HG03060 (cell line): ENCODE measurements around the gene RARG.

Experiments
- ATAC-seq: cut with Tn5 transposase; IDR thresholded peaks from one replicate; pipeline ENCODE4 v1.9.1; 2021; ENCODE audit warnings: low read depth, moderate number of reproducible peaks; ENCODE audit not compliant: unreplicated experiment

Gene RARG

GRCh38 chr12:53231921-53232645 is at the start of gene RARG:
Gene RARG, minus strand, starts transcription at chr12:53232209. Its CDS starts 4,664 bp downstream, at chr12:53227545.
- no peak for ATAC-seq

DNA sequence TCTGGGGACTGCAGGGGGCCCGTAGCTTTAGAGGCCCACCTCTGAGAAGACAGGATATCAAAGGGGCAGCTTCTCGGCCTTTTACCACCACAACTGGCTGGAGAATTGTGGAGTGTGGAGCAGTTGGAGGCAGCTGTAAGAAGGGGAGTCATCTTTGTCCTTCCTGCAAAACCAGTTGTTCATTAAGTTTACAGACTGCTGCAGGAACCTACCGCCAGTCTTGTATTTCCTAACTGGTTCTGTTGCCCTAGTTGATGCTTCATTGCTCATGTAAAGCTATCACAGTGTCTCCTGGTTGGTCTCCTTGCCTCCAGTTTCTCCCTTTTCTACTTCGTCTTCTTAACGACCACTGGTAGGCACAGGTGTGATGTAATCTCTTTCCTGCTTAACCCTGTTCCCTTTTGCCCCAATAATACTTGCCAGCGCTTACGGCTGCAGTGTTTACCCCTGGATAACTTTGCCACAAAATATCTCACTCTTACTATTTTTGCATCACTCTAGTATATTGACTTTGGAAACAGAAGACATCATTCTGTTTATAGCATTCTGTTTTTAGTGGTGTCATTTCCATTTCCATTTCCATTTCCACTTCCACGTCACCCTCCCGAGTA is 48.0 kb upstream of the RARG start:
- ATAC-seq: no peak

DNA sequence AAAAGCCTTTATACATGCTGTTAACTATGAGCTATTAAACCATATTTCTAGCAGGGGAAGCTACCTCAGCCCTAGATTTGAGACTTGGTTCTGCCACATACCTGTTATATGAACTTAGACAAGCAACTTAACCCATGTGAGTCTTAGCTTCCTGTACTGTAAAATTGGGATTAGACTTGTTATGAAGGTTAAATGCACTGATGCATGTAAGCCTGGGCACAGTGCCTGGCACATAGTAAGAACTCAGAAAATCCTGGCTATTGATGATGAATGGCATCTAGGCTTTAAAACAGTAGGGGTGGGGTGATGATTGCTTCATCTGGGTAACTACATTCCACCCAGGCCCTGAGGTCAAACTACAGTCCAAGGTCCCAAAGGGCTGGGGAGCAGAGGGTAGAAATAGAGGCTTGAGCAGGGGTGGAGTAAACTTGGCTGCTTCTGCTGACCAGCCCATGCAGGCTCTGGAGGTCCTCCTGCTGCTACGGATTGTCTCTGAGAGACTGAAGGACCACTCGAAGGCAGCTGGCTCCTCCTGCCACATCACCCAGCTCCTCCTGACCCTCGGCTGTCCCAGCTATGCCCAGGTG is 47.4 kb upstream of the RARG start:
- no peak for ATAC-seq

DNA sequence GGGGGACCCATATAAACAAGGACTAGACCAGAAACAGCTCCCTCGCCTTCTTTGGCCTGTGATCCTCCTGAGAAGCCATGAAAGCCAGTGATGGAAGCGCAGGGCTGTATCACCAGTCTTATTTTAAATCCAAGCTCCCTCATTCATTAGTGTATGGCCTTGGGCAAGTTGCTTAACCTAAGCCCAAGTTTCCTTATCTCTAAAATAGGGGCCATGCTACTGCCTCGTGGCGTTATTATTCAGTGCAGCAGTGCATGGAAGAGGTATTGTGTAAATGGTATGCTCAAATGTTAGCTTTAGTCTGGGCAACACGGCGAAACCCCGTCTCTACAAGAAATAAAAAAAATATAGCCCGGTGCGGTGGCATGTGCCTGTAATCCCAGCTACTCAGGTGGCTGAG is 46.0 kb upstream of the RARG start:
- ATAC-seq: no peak

DNA sequence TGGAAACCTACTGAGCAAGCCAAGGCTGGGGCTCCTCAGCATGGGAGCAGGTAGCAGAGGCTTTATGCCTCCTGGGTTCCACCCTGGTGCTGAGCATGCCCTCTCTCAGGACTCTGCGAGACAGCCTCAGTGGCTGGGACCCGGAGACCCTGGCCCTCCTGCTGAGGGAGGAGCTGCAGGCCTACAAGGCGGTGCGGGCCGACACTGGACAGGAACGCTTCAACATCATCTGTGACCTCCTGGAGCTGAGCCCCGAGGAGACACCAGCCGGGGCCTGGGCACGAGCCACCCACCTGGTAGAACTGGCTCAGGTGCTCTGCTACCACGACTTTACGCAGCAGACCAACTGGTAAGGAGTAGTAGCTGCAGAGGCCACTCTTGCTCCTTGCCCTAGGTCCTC is 44.5 kb upstream of the RARG start:
- ATAC-seq: no peak

DNA sequence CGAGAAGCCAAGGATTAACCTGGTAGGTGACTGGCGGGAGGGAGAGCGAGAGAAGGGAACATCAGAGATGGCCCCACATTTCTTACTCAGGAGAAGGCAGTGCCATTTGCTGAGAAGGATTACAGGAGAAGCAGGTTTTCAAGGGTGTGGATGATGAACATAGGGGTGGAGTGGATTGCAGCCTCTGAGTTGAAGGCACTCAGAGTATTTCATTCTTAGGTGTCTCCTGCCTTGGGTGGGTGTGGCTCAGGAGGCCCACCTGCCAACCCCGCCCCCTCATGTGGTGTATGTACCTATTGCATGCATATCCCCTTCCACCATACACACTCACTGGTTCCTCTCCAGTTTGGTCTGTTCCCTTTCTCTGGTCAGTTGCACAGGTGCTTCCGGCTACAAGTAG is 42.4 kb upstream of the RARG start:
- ATAC-seq: no peak

DNA sequence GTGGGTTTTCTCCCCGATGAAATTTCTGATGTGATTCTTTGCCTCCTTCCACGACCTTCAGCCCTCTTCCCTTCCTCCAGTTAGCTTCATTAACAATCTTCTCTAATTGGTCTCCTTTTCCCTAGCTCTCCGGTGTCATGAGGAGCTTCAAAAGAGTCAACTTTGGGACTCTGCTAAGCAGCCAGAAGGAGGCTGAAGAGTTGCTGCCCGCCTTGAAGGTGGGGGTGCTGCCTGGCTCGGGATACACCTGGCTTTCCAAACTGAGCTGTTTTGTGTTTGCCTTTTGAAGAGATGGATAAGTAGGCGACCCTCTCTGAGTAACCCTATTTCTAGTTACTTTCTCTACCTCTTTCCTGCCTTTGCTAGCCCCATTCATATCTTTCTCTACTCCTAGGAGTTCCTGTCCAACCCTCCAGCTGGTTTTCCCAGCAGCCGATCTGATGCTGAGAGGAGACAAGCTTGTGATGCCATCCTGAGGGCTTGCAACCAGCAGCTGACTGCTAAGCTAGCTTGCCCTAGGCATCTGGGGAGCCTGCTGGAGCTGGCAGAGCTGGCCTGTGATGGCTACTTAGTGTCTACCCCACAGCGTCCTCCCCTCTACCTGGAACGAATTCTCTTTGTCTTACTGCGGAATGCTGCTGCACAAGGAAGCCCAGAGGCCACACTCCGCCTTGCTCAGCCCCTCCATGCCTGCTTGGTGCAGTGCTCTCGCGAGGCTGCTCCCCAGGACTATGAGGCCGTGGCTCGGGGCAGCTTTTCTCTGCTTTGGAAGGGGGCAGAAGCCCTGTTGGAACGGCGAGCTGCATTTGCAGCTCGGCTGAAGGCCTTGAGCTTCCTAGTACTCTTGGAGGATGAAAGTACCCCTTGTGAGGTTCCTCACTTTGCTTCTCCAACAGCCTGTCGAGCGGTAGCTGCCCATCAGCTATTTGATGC is 36.9 kb upstream of the RARG start:
- no peak for ATAC-seq

DNA sequence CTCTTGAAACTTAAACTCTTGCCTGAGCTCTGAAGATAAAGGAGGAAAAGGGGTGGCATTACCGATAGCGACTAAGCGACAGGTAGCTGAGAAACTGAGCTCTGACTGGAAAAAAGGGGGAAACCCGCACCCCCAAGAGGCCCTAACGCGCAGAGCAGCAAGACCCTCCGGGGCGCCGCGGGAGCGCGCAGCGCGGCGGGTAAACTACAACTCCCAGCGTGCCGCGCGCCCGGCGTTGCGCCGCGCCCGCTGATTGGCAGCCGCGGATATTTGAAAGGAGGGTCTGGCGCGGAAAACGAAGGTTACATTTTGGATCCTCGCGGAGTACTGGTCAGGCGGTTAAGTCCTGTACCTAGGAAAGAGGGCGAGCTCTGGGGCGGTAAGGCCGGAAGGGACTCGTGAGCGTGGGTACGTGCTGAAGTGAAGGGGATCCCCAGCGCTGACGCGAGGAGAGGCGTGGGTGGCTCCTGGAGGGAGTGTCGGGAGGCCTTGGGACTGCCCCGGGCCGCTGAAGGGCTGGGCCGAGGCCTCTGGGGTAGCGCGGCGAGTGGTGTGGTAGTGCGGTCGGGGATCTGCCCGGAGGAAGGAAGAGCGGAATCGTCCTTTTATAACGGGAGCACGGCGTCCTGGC is 36.1 kb upstream of the RARG start, which contains the start of gene ESPL1:
TSS of gene ESPL1 (plus strand) at position 301 of the 631 bp plus-strand sequence. CDS start 468 bp downstream, outside the sequence.
- peak; percentile 63 for ATAC-seq

DNA sequence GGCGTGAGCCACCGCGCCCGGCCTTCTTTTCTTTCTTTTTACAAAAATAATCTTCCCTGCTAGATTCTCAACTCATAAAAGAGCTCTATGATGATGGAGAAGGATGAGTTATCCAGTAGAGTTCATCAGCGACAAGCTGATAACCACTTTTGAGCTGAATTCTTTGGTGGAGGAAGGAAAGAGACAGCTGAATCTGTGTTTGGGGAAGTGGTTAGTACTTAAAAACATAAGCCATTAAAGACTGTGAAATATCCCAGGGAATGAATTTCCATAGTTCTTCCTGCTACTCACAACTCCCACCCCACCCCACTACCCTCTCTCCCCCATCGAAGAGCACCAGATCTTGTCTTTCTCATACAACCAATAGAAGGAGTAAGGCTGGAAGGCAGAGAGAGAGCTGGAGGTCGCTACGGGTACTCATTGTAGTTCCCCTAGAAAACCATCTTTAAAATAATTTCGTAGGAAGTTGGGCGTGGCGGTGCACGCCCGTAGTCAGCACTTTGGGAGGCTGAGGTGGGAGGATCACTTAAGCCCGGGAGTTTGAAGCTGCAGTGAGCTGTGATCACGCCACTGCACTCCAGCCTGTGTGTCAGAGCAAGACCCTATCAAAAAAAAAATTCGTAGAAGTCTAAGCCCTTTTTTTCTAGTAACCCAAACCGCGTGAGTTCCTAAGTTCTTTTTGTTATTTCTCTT is 35.4 kb upstream of the RARG start:
- ATAC-seq: no peak

DNA sequence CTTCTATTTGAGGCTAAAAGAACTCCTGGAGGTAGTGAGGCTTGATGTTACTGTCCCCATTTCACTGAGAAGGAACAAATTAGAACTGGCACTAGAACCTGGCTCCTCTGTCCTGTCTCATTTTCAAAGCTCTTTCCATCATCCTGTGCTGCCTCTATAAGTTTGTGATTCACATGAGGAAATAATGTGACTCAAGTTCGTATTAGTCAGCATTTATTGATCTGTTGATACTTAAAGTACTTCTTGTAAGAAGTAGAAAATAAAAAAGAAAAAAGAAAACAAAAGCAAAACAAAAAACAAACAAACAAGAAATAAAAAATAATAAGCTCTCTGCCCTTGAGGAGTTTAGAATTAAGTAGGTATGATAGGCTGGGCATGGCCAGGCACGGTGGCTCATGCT is 33.8 kb upstream of the RARG start:
- ATAC-seq: no peak

DNA sequence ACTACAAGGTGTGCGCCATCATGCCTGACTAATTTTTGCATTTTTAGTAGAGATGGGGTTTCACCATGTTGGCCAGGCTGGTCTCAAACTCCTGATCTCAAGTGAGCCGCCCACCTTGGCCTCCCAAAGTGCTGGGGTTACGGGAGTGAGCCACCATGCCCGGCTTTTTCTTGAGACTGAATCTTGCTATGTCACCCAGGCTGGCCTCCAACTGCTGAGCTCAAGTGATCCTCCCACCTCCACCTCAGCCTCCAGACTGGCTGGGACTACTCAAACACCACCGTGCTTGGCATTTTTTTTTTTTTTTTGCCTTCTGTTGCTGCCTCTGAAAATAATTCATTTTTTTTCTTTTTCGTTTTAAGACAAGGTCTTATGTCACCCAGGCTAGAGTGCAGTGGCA is 27.9 kb upstream of the RARG start:
- ATAC-seq: no peak

DNA sequence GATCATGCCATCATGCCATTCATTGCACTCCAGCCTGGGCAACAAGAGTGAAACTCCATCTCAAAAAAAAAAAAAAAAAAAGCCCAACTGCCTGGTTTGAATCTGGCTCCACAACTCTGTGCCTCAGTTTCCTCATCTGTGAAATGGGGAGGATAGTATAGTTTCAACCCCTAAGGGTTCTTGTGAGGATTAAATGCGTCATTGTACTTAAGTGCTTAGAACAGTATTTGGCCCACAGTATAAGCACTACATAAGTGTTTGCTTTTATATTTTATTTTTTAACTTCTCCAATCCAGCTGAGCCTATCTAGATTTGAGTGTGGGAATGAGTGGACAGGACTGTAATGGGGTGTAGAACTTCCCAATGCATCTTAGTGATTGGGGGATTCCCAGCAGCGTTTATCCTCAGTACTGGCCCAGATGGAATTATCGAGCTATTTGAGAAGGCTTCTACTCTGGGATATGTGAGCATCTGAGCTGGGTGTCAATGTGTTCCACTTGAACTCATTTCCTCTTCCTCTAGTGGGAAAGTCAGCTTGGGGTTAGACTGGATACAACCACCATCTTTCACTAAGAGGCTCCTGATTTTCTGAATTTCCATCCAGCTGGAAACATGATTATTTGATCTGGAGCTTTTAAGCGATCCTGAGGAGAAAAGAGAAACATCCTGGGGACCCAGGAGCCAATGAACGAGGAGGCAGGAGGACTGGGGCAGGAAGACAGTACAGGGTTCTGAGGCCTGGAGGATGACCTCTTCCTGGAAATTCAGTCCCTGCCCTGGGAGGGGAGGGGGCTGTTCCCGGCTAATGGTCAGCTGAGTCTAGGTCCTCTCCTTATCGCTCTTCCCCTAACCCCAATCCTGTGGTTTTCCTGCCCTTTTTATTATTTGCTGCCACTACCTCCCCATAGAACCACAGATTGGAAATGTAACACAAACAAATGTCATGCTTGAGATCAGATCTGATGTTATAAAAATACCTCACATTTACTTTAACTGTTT is 26.8 kb upstream of the RARG start:
- ATAC-seq: no peak

- ATAC-seq: no peak
These were observed 24.0 kb upstream of the RARG start for GRCh38 chr12:53255996-53256395.

DNA sequence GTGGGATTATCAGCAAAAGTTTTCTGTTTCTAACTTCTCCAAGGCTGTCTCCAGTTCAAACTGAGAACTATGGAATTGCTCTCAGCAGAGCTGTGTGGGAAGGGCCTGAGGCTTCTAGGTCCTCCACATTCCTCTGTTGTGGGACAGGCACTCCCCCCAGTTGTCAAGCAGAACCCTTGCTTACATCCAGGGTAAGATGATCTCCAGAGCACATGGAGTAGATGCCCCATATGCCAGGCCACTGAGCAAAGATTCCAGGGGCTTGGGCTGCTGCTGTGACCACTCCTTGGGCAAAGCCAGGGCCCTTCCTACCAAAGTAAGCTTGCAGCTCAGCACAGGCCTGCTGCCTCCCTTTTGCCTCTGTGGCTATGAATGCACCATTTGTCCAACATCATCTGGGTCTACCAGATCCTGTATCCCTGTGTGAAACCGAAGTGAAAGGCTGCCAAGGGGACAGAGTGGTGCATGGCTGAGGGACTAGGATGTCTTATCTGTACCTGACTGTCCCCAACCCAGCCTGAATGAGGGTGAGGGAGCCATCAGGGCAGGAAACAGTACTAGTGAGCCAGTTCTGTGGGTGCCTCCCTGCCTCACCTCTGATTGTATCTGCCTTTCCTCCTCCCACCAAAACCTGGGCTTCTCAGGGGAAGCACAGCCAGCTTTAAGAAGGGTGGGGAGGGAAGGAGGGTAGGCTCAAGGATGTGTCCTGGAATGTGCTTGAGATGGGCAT is 23.0 kb upstream of the RARG start:
- no peak for ATAC-seq

DNA sequence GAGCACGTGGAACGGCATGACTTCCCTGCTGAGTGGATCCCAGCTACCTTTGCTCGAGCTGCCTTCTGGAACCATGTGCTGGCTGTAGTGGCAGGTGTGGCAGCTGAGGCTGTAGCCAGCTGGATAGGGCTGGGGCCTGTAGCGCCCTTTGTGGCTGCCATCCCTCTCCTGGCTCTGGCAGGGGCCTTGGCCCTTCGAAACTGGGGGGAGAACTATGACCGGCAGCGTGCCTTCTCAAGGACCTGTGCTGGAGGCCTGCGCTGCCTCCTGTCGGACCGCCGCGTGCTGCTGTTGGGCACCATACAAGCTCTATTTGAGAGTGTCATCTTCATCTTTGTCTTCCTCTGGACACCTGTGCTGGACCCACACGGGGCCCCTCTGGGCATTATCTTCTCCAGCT is 21.3 kb upstream of the RARG start:
- ATAC-seq: no peak

DNA sequence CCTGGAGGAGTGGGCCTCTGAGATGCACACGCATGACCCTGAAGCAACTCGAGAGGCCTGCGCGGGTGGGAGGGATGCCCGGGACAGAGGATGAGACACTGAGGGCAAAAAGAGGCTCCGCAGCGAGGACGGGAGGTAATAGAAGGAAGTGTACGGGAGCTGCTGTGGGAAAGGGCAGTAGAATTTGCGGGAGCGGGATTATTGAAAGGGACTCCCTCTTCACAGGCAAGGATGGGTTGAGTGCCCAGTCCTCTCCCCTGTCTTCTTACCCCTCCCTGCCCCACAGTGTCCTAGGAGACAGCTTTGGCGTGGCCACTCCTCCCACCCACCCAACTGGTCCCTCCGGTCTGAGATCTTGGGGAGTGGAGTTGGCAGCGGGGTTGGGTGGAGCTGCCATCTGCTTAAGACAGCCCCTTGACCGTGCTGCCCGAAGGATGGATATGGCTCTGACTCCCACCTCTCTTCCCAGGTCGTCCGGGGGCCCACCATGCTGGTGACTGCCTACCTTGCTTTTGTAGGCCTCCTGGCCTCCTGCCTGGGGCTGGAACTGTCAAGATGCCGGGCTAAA is 20.4 kb upstream of the RARG start:
- no peak for ATAC-seq

- no peak for ATAC-seq
These were observed 19.7 kb upstream of the RARG start for GRCh38 chr12:53251477-53252348.
